Suppressor macrophage treated with lipopolysaccharide for 4 hours (primary cell): ENCODE measurements around the gene SLC16A4.
"Not testable (repeated sequence)": the region's sequence is repeated elsewhere in the genome, so short reads cannot be mapped to it uniquely, and the experiment has no call there.

Source experiments
- DNase-seq: peaks from one replicate; pipeline ENCODE4 v3.0.0-alpha.2; 2020

The SLC16A4 gene

DNA sequence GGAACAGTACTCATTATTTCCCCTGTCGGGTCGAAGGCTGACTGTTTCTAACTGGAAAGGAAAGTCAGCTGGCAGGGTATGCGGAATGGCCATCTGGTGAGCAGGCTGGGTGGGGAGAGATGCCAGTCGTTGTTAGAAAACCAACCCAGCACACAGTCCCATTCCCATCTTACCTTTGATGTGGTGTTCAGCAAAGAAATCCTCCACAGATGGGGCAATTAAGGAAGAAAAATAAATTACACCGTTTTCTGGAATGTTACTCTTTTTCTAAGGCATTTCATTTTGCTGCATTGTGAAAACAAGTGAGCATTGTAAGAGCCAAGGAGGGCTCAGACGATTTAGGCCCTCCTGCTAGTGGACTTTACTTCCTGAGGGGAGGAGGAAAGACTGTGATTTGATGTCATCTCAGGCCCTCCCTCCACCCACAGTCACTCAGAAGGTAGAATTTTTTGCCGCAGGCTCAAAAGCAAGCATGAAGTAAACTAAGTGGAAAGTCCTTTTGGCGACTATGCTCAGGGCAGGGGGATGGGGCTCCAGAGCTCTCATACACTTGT is at the start of gene SLC16A4:
SLC16A4 (minus strand) TSS at position 335 of the 554 bp plus-strand sequence. CDS start 1,703 bp downstream, outside the sequence.
- DNase-seq: no peak

DNA sequence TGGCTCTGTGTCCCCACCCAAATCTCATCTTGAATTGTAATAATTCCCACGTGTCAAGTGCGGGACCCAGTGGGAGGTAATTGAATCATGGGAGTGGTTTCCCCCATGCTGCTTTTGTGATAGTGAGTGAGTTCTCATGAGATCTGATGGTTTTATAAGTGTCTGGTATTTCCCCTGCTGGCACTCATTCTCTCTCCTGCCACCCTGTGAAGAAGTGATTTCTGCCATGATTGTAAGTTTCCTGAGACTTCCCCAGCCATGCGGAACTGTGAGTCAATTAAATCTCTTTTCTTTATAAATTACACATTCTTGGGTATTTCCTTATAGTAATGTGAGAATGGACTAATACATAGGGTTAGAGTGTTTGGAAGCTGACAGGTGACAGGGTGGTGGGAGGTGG is 49.0 kb upstream of the SLC16A4 start:
- DNase-seq: not testable (repeated sequence)

DNA sequence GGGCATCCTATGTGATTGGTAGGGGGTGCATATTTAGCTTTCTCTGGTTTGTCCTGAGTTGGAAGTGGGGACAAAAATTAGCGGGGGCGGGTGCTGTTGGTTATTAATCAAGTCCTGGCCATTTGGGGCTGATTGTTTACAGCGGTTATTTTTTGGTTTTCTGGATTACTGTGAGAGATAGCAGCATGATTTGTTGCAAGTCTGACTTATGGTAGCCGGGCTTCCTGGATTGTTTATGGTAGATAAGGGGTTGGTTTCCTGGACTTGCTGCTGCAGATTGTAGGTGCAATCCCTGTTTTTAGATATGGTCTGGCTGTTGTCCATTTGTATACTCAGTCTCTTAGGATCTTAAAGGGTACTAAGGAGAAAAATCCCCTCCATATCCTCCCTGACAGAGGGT is 48.1 kb upstream of the SLC16A4 start:
- DNase-seq: no peak

DNA sequence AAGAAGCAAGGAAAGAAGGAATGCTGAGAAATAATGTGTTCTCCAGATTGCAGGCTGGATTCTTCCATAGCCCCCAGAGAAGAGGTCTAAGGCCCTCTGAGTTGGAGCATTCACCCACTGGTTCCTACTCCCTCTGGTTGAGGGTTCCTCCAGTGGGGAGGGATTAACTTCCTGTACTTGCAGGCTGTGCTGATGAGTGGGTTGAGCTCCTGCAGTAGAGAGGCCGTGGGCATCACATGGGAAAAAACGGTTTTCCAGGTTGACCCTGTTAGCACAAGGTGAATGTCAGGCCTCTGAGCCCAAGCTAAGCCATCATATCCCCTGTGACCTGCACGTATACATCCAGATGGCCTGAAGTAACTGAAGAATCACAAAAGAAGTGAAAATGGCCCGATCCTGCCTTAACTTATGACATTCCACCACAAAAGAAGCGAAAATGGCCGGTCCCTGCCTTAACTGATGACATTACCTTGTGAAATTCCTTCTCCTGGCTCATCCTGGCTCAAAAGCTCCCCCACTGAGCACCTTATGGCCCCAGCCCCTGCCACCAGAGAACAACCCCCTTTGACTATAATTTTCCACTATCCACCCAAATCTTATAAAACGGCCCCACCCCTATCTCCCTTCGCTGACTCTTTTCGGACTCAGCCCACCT is 46.9 kb upstream of the SLC16A4 start:
- DNase-seq: not testable (repeated sequence)

DNA sequence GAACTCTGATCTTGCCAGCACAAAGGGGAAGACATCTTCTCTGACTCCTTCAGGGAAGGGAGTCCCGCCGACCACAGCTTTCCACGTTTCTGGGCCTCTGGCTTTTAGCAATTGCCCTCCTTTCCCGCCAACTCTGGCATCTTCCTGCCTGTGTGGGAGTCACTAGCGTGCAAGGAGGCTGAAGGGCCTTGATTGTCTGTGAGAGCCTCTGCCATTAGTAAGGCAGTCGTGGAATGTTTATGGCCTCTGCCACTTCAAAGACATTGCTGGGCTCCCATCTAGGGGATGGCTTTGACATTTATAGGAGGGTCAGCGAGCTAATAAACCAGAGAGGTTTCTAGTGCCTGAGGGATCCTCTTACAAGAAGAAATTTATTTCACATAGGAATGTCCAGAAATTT is 45.8 kb upstream of the SLC16A4 start:
- DNase-seq: no peak

DNA sequence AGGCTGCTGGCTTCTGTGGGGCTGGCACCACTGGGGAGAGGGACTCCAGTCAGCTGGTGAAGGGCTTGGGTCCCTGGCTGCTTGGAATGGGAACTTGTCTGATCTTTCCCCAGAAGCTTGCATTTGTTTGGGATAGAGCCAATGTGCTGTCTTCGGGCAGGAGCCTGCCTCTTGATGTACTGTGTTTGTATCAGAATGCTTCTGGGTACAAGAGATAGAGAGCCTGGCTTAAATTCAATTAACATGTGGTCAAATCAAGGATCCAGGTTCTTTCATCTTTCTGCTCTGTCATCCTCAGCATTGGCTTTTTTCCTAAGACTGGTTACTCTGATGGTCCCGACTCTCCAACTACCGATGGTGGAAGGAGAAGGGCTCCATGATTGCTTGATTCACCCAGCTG is 44.1 kb upstream of the SLC16A4 start:
- DNase-seq: no peak

DNA sequence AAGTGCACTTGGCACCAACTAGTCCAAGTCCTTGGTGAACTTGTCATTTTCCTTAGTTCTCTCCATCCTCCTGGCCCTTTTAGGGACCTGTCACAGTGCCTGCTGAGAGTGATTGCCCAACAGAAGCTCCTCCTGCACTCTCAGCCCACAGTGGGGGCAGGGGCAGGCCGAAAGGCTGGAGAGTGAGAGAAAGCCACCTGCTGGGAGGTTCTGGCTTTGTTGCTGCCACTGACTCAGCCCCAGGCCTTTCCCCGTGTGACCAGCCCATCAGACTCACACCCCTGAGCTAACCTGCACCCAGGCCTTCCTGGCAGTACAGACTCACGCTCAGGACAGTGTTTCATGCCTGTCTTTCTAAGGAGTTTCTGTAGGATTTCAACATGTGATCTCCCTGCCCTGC is 43.0 kb upstream of the SLC16A4 start:
- peak; percentile 53 for DNase-seq

DNA sequence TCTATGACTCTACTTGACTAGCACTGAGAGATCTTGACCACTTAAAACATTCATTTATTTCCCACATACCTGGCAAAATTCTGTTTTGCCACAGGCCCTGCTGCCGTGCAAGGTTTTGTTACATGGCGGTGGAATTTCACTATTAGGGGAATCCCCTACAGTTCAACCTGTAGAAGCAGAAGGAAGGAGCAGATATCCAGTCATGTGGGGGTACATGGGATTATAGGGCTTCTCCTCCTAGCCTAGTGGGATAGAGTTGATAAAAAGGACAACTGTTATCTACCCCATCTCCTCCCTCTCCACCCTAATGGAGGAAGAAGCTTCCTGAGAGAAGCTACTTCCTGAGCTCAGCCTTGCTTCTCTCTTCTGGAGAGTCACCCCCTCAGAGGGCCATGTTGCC is 42.4 kb upstream of the SLC16A4 start:
- DNase-seq: no peak

DNA sequence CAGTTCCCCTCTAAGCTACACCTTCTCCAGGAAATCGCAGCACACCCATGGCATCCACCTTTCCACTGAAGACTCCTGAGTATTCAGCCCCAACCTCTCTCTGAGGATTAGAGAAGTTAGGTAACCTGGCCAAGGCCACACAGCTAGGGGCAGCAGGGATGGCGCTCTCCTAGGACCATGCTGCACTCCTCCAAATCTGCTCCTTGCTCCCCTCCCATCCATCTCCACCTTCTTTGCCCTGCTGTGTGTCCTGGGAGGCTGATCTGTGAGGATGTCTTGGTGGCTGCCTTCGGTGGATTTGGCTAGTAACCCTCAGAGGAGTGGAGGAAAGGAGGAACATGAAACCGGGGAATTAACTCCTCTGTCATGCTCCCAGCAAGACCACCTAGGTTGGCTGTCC is 40.1 kb upstream of the SLC16A4 start:
- no peak for DNase-seq

DNA sequence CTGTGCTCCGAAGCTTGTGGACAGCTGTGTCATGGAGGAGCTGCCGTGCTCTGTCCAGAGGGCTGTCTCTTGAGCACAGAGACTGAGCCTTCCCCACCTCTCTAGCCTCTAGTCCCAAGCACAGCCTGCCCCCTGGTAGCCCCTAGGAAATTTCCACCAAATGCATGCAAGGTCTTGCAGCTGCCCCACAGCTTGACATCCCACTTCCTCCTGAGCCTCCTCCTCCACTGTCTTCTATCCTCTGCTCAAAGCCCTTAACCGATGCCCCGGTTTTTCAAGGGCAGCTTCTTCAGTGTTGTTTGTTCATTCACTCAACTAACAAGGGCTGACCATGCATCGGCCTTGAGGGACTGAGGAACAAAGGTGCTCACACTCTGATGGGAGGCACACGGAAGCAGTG is 39.5 kb upstream of the SLC16A4 start:
- DNase-seq: no peak

DNA sequence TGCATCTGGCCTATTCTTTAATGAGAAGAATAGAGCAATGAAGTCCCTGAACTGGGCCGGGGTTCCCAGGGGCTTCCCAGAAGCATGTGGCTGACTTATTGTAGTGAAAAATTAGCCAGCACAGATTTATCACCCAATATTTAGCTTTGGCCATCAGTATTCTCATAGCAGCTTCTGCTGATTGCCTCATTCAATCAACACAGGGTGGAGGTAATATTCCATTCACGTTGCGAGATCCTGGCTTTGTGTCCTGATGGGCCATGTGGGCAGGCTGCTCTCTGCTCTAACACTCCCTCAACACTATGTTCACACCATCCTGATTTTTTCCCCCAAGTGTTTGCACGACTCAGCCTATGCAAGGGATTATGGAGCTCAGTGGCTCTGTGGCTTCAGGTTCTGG is 38.1 kb upstream of the SLC16A4 start:
- no peak for DNase-seq

DNA sequence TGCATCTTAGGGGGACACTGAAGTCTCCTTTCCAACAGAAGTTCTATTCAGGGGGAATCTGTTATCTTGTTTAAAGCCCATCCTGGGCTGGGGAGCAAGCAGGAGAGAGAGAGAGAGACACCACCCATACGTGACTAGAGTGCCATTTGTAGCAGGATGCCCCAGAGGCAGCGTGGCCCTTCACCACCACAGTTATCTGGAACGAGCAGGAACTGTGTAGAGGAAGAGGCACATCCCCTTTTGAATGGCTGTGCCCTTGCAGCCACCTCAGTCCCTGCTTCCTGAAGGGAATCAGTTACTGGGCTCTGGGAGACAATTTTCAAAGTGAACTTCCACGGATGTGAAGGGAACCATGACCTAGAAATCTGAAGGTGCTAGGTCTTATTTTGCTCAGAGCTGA is 36.0 kb upstream of the SLC16A4 start:
- peak; percentile 20 for DNase-seq

DNA sequence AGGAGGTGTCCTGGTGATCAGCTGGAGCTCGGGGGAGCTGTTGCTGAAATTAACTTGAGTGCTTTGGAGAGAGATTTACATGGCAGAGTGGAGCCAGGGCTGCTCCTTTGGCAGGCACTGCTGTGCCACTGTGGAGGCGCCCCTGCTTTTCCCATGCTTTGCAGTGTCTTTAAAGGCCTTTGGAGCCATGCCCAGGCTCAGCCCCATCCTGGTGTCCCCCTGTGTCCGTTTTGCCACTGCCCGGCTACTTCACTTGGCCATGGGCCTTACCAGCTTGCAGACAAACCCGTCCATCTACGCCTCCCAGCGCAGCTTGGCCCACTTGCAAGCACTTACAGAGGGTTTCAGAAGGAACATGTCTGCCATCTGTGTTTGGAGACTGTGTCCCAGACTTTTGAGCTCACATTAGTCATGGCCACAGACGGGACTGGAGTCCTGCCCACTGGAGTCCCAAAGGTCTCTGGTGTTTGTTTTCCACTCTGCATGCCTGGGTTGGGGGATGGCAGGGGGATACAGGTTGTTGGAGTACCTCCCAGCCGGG is 34.9 kb upstream of the SLC16A4 start:
- no peak for DNase-seq

DNA sequence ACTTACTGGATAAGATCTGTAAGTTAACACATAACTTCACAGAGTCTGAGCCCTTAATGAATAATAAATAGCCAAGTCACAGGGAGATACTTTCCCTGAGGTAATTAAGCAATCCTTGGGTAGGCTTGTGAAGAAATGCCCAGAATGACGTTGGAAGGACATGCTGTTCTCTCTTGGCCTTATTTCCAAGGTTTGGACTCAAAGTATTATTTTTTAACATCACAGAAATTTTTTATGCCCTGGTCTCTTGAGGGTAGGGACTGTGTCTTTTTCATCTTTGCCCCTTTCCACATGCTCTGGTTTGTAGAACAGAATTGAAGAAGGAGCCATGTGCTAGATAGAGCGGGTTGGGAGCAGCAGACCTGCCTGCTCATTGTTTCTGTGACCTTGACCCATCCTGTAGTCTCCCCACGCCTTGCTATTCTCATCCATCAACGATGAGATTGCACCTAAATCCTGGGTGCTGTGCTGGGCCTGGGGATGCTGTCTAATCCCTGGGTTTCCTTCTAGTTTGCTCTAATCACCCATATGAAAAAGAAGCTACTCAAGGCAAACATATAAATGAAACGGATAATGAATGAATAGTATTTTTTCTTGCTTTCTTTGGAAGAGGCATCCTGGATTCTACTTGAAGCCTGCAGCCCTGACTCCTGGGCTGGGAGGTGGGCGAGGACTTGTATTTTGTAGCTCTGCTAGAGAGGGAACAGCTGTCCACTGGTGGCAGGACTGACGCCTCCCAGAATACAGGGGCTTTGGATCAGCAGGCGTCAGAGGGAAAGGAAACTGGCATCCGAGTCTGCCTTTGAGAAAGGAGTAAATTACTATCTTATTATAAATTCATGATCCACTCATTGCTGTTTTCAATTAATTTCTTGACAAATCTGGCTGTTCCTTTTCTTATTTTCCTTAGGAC is 34.1 kb upstream of the SLC16A4 start:
- DNase-seq: peak; percentile 52

DNA sequence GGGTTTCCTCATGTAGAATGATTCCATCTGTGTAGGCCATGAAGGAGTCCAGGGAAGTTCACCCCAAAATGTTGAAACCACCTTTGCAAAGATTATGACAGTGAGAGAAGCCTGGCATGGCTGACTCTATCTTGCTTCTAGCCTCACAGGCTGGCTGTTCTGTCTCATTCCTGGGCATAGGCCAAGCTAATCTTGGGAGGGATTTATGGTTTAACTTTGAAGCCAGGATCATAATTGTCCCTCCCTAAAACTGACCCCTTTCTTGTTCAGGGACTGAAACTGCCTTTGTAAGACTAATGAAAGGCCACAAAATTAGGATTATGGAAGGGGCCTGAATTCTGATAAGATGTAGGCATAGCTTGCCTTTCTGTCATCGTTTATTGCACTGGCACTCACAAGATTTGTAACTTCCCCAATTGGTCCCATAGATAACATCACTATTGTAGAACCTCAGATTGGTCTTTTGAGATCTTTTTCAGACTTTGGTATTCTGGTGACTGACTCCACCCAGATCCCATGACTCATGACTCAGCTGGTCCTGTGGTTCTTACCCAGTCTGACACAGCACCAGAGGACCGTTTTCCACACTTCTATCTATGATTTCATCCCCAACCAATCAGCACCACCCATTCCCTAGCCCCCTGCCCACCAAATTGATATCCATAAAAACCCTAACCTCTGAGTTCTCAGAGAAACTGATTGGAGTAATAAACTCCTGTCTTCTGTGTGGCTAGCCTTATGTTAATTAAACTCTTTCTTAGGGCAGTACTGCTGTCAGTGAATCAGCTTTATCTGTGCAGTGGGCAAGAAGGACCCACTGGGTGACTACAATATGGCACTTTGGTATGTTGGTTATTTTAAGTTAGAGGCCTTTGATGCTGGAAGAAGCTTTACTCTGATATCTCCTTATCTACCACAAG is 30.3 kb upstream of the SLC16A4 start:
- DNase-seq: peak; percentile 87

DNA sequence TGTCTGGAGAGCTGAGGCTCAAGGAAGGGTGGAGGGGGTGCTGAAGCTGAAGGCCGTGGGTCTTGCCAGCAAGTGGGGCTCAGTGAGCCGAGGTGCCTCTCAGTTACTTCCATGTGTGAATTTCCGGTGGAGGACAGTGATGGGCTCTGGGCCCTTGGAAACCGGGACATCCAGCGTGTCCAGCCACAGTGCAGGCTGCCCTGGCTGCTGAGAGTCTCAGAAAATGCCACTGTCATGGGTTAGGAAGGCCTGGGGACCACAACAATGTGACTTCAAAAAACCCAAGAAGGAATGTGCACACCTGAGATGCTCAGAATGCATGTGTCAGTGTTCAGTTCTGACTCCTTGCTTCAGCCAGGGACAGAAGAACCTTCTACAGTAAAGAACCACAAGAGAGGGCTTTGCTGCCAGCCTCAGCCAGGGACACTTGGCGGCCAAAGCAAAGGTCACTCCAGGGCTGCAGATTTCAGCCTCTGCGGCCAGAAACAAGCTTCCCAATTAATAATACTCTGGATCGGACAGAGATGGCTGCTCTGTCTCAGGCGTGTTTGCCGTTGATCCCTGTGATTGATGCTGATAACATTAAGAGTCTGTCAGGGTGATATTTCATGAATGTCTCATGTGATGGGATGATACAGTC is 29.3 kb upstream of the SLC16A4 start:
- DNase-seq: no peak

DNA sequence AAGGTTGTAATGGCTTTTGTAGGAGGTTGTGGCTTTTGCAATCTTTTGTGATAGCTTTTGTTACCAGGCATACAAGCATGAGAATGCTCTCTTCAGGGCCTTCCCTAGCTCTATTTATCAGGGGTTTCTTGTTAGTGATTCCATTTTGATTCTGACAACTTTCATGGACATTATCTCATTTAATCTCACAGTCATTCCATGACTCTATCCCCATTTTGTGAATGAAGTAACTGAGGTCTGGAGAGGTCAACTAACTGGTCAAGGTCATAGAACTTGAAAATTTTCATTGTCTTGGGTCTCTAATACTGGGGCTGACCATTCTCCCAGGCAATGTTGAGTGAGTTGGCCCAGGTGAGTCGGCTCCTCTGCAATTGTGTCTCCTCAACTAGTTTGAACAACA is 27.9 kb upstream of the SLC16A4 start:
- DNase-seq: no peak

DNA sequence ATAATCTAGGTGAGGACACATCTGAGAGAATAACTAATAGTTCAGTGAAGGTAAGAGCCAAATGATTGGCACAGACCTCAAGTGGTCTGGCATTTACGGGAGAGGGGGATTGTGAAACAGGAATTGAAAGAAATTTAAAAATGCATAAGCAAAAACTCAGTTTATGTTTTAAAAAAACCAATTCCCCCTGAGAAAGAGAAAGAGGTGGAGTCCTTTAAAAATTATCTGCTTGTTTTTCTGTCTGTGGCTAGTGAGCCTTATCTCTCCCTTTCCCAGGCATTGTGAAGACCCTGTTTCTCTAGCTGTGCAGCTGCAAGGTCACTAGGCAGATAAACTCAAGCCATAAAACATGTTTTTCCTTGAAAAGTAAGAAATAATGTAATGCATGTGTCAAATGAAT is 22.2 kb upstream of the SLC16A4 start:
- not testable (repeated sequence) for DNase-seq

DNA sequence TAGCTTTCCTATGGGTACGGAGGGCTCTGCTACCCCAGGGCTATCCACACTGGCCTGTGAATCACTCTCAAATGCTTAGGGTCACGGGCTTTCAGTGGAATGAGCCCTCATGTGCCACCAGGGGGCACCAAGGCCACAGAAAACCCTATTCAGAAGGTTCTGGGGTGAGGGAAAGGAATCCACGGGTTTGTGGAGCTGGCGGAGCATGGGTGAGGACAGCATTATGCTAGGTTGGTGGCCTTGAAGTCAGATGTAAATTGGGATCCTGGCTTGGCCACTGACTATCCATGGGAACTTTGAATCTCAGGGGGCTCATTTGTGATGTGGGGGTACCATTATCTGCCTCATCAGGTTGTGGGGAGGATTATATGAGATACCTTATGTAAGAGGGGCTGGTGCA is 21.8 kb upstream of the SLC16A4 start:
- DNase-seq: peak; percentile 91

DNA sequence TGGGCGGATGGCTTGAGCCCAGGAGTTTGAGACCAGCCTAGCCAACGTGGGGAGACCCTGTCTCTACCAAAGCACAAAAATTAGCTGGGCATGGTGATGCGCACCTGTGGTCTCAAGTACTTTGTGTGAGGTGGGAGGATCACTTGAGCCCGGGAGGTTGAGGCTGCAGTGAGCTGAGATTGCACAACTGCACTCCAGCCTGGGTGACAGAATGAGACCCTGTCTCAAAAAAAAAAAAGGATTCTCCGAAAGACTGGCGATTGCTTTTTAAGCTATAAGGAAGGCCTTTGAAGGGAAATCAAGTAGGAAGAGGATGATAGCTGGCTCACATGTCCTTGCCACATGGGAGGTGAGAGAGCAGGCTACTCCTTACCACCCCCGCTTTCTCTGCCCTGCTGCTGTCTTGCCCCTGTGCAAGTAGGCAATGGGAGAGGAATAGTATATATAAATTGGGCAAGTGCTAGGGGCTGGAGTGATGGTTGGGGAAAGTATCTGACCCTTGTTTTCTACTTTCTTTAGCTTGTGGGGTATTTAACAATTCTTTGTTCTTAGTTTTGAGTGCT is 20.4 kb upstream of the SLC16A4 start:
- no peak for DNase-seq

DNA sequence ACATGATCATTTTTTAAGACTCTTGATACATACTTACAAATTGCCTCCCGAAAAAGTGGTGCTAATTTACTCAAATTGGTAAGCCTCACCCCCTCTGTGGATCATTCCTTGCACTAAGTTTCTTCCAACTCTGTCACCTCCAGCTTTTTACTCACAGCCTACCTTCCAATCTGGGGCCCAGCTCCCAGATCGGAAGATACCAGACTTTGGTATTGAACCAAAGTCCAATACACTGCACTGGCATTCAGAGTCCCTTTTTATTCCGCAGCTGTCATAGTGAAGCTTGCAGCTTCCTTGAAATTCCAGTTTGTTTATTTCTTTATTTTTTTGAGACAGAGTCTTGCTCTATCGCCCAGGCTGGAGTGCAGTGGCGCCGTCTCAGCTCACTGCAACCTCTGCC is 18.5 kb upstream of the SLC16A4 start:
- DNase-seq: no peak

DNA sequence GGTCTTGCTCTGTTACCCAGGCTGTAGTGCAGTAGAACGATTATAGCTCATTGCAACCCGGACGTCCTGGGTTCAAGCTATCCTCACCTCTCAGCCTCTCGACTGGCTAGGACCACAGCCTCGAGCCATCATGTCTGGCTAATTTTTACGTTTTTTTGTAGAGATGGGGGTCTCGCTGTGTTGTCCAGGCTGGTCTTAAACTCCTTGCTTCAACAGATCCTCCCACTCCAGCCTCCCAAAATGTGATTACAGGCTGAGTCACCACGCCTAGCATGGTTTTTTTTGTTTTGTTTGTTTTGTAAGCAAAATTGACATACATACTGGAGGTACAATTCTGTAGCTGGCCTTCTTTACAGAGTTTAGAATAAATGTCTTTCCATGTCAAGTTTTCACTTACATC is 17.7 kb upstream of the SLC16A4 start:
- DNase-seq: no peak
